GM12878 (cell line): Measurements from ENCODE around the gene R3HDM2. TPM values are rescaled to one million over a fixed set of nuclear protein-coding genes. Genes with fewer than 3 reads are reported as not detected.
A peak's percentile ranks its signal among the peaks of the same experiment; 100 is the strongest.

ENCODE experiments used
- ATAC-seq: fragments of 200-7000 bp; cut with Tn5 transposase; 3 replicates; pipeline ENCODE4 v1.9.1; 2020; ENCODE audit warnings: mild to moderate bottlenecking, moderate library complexity
- BruUV-seq: library from RNA; stranded (reverse); fragments of 400-500 nt; replicated peaks from 2 replicates; lab custom pipeline; 2021; lab: Mats Ljungman, UMichigan
- CTCF ChIA-PET: fragments of 300-600 bp; sonication (Branson Sonifier 250); formaldehyde crosslinking; extraction: SDS; loops from one replicate; lab custom pipeline; 2021; ENCODE audit warnings: inconsistent platforms; lab: Yijun Ruan, JAX
- POLR2A ChIA-PET: fragments of 350-600 bp; formaldehyde crosslinking; extraction: SDS; loops from one replicate; lab custom pipeline; 2021; ENCODE audit warnings: inconsistent platforms; lab: Charles Lee
- RAD21 ChIA-PET: fragments of 300-600 bp; sonication (Branson Sonifier 250); formaldehyde crosslinking; loops from one replicate; lab custom pipeline; 2023; ENCODE audit warnings: antibody characterized with exemption; ENCODE audit not compliant: unreplicated experiment; lab: Charles Lee
- SMC1A ChIA-PET: fragments of 300-600 bp; sonication (Branson Sonifier 250); formaldehyde crosslinking; loops from one replicate; lab custom pipeline; 2023; ENCODE audit not compliant: unreplicated experiment, uncharacterized antibody; lab: Charles Lee
- DNase-seq: peaks from one replicate; pipeline ENCODE4 v3.0.0-alpha.2; 2011; ENCODE audit warnings: low read depth, low spot score
- FAIRE-seq: peaks from 3 replicates; lab custom pipeline; 2011; peaks lifted over from hg19 to GRCh38; lab: Jason Lieb, UNC
- H2AFZ ChIP-seq: 2 replicates; pipeline ENCODE4 v1.6.0; 2011; ENCODE audit warnings: low read depth, low read length, control low read depth; ENCODE audit not compliant: control insufficient read depth
- H3K27ac ChIP-seq: 2 replicates; pipeline ENCODE4 v1.5.1; 2011; ENCODE audit warnings: control low read depth; ENCODE audit not compliant: control insufficient read depth, insufficient read depth
- H3K27me3 ChIP-seq, 2 experiments: replicated peaks in 1 of 2; 2 replicates each; pipeline versions ENCODE4 v1.6.0 to v1.6.1; 2011; ENCODE audit warnings: low read length in 1 of 2; ENCODE audit not compliant: control insufficient read depth in 2 of 2, insufficient read depth in 2 of 2
- H3K36me3 ChIP-seq, 2 experiments: 2 replicates each; pipeline ENCODE4 v1.5.1; 2011; ENCODE audit warnings: low read length in 1 of 2; ENCODE audit not compliant: control insufficient read depth in 2 of 2, insufficient read depth in 2 of 2
- H3K4me1 ChIP-seq: 2 replicates; pipeline ENCODE4 v1.6.1; 2011; ENCODE audit warnings: mild to moderate bottlenecking, low read length, moderate library complexity, mixed read lengths; ENCODE audit not compliant: control insufficient read depth, insufficient read depth
- H3K4me2 ChIP-seq: 2 replicates; pipeline ENCODE4 v1.6.0; 2011; ENCODE audit warnings: control low read depth; ENCODE audit not compliant: control insufficient read depth, insufficient read depth
- H3K4me3 ChIP-seq: fragments of 200-600 bp; sonication (generic); 2 replicates; pipeline ENCODE4 v1.5.1; 2016
- H3K79me2 ChIP-seq: 2 replicates; pipeline ENCODE4 v1.6.0; 2011; ENCODE audit warnings: low read length; ENCODE audit not compliant: control insufficient read depth, insufficient read depth
- H3K9ac ChIP-seq: 2 replicates; pipeline ENCODE4 v1.8.0; 2011; ENCODE audit warnings: low read length, control low read depth, mixed read lengths; ENCODE audit not compliant: control insufficient read depth, insufficient read depth
- H3K9me3 ChIP-seq: replicated peaks from 3 replicates; pipeline ENCODE4 v1.5.1; 2011; ENCODE audit warnings: mild to moderate bottlenecking, low read length; ENCODE audit not compliant: control insufficient read depth, insufficient read depth
- H4K20me1 ChIP-seq: 2 replicates; pipeline ENCODE4 v1.6.0; 2011; ENCODE audit not compliant: control insufficient read depth, insufficient read depth
- CBFB ChIP-seq: IDR thresholded peaks from 2 replicates; pipeline ENCODE4 v1.6.1; 2016; ENCODE audit warnings: antibody characterized with exemption, low read depth
- CHD2 ChIP-seq: IDR thresholded peaks from 2 replicates; pipeline ENCODE4 v1.6.1; 2011; ENCODE audit warnings: low read depth, low read length, improper control_type of control experiment, borderline replicate concordance
- CREB1 ChIP-seq: IDR thresholded peaks from 2 replicates; pipeline ENCODE4 v1.6.1; 2012; ENCODE audit warnings: low read depth, mild to moderate bottlenecking, inconsistent platforms
- IKZF1 ChIP-seq: fragments of 450-650 bp; conservative IDR thresholded peaks from 2 replicates; pipeline ENCODE4 v1.6.1; 2017; ENCODE audit warnings: antibody characterized with exemption, mild to moderate bottlenecking
- IKZF2 ChIP-seq, 2 experiments: fragments of 450-650 bp; IDR thresholded peaks; 2 replicates each; pipeline ENCODE4 v1.6.1; 2017; ENCODE audit warnings: mild to moderate bottlenecking in 2 of 2, moderate library complexity in 2 of 2
- RUNX3 ChIP-seq: IDR thresholded peaks from 2 replicates; pipeline ENCODE4 v1.6.1; 2012; ENCODE audit warnings: low read length, inconsistent platforms
- SREBF1 ChIP-seq: IDR thresholded peaks from 2 replicates; pipeline ENCODE4 v1.6.1; 2012; ENCODE audit warnings: mild to moderate bottlenecking, low read length
- SUPT20H ChIP-seq: IDR thresholded peaks from 2 replicates; pipeline ENCODE4 v1.6.1; 2011; ENCODE audit warnings: low read depth, mild to moderate bottlenecking, low read length, moderate library complexity, borderline replicate concordance; ENCODE audit not compliant: control insufficient read depth
- TARDBP ChIP-seq: IDR thresholded peaks from 2 replicates; pipeline ENCODE4 v1.6.1; 2016; ENCODE audit warnings: borderline replicate concordance
- TCF3 ChIP-seq: IDR thresholded peaks from 2 replicates; pipeline ENCODE4 v1.6.1; 2012; ENCODE audit warnings: low read depth, mild to moderate bottlenecking, low read length, borderline replicate concordance; ENCODE audit not compliant: insufficient read depth
- WRNIP1 ChIP-seq: IDR thresholded peaks from 2 replicates; pipeline ENCODE4 v1.6.1; 2011; ENCODE audit warnings: low read depth, low read length, improper control_type of control experiment, borderline replicate concordance
- ZNF384 ChIP-seq: IDR thresholded peaks from 2 replicates; pipeline ENCODE4 v1.6.1; 2012; ENCODE audit warnings: low read depth, mild to moderate bottlenecking, low read length, improper control_type of control experiment, borderline replicate concordance
- ZZZ3 ChIP-seq: IDR thresholded peaks from 2 replicates; pipeline ENCODE4 v1.6.1; 2011; ENCODE audit warnings: low read depth; ENCODE audit not compliant: control insufficient read depth, insufficient read length
- WGBS: methylation state at CpG from one replicate; pipeline ENCODE4 v1.1.6; 2016; ENCODE audit warnings: low lambda C conversion rate; ENCODE audit not compliant: insufficient replicate concordance, insufficient coverage; ENCODE audit errors: missing lambda C conversion rate; 5-methylcytosine and 5-hydroxymethylcytosine counted together
- in situ Hi-C: fragments of 300-500 bp; cut with MboI; formaldehyde crosslinking; loops from 9 replicates; pipeline ENCODE4 v1.14.3; 2018; ENCODE audit warnings: mixed read lengths
- intact Hi-C: fragments of 100-400 bp; cut with micrococcal nuclease; formaldehyde crosslinking; loops from one replicate; pipeline ENCODE4 v1.14.2; 2022; ENCODE audit not compliant: unreplicated experiment
- polyA plus RNA-seq, 11 experiments: library from polyadenylated mRNA; depleted of rRNA in 4 of 11; unstranded in 6 of 11; stranded (reverse) in 5 of 11; fragments of >200 nt; fragmentation: Nextera tagmentation in 4 of 11; fragmentation: Illumina TruSeq in 1 of 11; extraction: Ambion mirVana in 4 of 11; extraction: Trizol in 1 of 11; gene quantifications; 1 replicate in 1 of 11; 2 replicates in 10 of 11; pipeline versions ENCODE4 v1.2.1 to v1.2.3, GENCODE V29; 2011 to 2016; ENCODE audit warnings: inconsistent platforms in 2 of 11, missing spikeins in 2 of 11, low read depth in 1 of 11
- total RNA-seq, 4 experiments: library from RNA; depleted of rRNA in 3 of 4; stranded (reverse); fragments of >200 nt in 3 of 4; fragmentation: Illumina TruSeq in 1 of 4; extraction: Trizol in 1 of 4; gene quantifications; 2 replicates each; pipeline versions ENCODE4 v1.2.1 to v1.2.3, GENCODE V29; 2013 to 2021
- TF ChIP-seq, protein P1 (sequence below), 3 experiments: IDR thresholded peaks in 2 of 3; conservative IDR thresholded peaks in 1 of 3; 2 replicates each; pipeline ENCODE4 v1.5.1; 2011; ENCODE audit warnings: low read depth in 3 of 3, low read length in 3 of 3, mild to moderate bottlenecking in 3 of 3, control low read depth in 2 of 3, moderate library complexity in 2 of 3, inconsistent platforms in 1 of 3, mixed read lengths in 1 of 3; ENCODE audit not compliant: control insufficient read depth in 2 of 3, insufficient read depth in 1 of 3; ENCODE audit errors: extremely low read depth in 1 of 3

R3HDM2 gene
- total and polyA plus RNA-seq, 10 of the 15 experiments (the other 5 are each of a cell fraction or from before 2014, with no cell fraction given), result 4.6 to 26.1 (median 11.2) TPM

GRCh38 chr12:57229046-57229633, 201.7 kb downstream of the R3HDM2 start:
- Histone ChIP-seq H3K4me2 (peak overlapping the region; percentile 99), H3K4me1 (peaks cover 31% of the 10 kb centered on the region), H3K4me3 (peak overlapping the region; percentile 79), H3K9me3 (no peaks in the 10 kb centered on the region), H3K27ac (peak overlapping the region; percentile 45), H3K79me2 (peaks cover 22% of the 10 kb centered on the region), H3K27me3 (peaks cover 4 to 5% of the 10 kb centered on the region in 2 experiments; a peak in 3 of 4 replicates), H3K9ac (peak overlapping the region; percentile 97), H3K36me3 (peaks cover 23 to 25% of the 10 kb centered on the region in 2 experiments), H2AFZ (peak overlapping the region; percentile 65), H4K20me1 (no peaks in the 10 kb centered on the region)
- DNase-seq, result no peak
- ChIA-PET CTCF (interaction anchor here (0.7 to 7.8 kb wide), 18 partner anchors 7 to 302 kb away, joined by 3 to 202 read pairs (median 4); partner anchors contain the start of genes INHBE and STAT6), RAD21 (interaction anchor here (0.8 to 3.1 kb wide), 18 partner anchors 10 to 592 kb away, joined by 3 to 36 read pairs (median 4); partner anchors contain the start of genes INHBE, NEMP1, NXPH4 and STAT6), SMC1A (interaction anchor here (0.9 to 2.5 kb wide), 12 partner anchors 10 to 318 kb away, joined by 3 to 36 read pairs (median 8); partner anchors contain the start of genes DCTN2 and STAT6), POLR2A (interaction anchor here (0.7 to 2.6 kb wide), 12 partner anchors 9 to 504 kb away, joined by 3 to 15 read pairs (median 4); partner anchors contain the start of genes DDIT3, GLI1, INHBE and NACA)
- WGBS, result 3% methylated on average over 9 of the region's 9 CpGs
- in situ Hi-C loops, result no loop called here
- TF ChIP-seq SUPT20H, result no peak
- no peak for TF ChIP-seq CHD2
- no peak for TF ChIP-seq ZNF384
- TF ChIP-seq SREBF1, result 0 out of 2 replicates have a peak, but pooled peaks have one; percentile 76
- peak; percentile 49 for TF ChIP-seq RUNX3
- TF ChIP-seq TCF3, result no peak
- TF ChIP-seq CREB1, result no peak
- TF ChIP-seq TARDBP, result no peak
- TF ChIP-seq, protein P1, sequence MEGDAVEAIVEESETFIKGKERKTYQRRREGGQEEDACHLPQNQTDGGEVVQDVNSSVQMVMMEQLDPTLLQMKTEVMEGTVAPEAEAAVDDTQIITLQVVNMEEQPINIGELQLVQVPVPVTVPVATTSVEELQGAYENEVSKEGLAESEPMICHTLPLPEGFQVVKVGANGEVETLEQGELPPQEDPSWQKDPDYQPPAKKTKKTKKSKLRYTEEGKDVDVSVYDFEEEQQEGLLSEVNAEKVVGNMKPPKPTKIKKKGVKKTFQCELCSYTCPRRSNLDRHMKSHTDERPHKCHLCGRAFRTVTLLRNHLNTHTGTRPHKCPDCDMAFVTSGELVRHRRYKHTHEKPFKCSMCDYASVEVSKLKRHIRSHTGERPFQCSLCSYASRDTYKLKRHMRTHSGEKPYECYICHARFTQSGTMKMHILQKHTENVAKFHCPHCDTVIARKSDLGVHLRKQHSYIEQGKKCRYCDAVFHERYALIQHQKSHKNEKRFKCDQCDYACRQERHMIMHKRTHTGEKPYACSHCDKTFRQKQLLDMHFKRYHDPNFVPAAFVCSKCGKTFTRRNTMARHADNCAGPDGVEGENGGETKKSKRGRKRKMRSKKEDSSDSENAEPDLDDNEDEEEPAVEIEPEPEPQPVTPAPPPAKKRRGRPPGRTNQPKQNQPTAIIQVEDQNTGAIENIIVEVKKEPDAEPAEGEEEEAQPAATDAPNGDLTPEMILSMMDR (IDR thresholded peaks at IDR 0.05 in 2 of 3, conservative IDR thresholded peaks at IDR 0.05 in 1 of 3; ENCODE audit: control insufficient read depth in 2 of 3, extremely low read depth in 1 of 3, insufficient read depth in 1 of 3, low read depth in 3 of 3, low read length in 3 of 3), result 0 out of 6 replicates have a peak, but pooled peaks of 1 of the 3 experiments have one; percentile 2
- peak; percentile 29; the same call in 1 of the 2 replicates for TF ChIP-seq CBFB
- no peak for TF ChIP-seq IKZF2 (IDR thresholded peaks at IDR 0.05)
- no peak for TF ChIP-seq ZZZ3
- TF ChIP-seq IKZF1, result no peak
- no peak for TF ChIP-seq WRNIP1
- FAIRE-seq, result peak; percentile 61
- peak; percentile 20 for ATAC-seq
- intact Hi-C loops, result no loop called here
- TSS peak; percentile 95 for BruUV-seq
